HG03571 (cell line): ENCODE measurements around the gene JADE1.

Source experiments
- ATAC-seq: cut with Tn5 transposase; IDR thresholded peaks from one replicate; pipeline ENCODE4 v1.9.1; 2021; ENCODE audit not compliant: unreplicated experiment

Gene JADE1

DNA sequence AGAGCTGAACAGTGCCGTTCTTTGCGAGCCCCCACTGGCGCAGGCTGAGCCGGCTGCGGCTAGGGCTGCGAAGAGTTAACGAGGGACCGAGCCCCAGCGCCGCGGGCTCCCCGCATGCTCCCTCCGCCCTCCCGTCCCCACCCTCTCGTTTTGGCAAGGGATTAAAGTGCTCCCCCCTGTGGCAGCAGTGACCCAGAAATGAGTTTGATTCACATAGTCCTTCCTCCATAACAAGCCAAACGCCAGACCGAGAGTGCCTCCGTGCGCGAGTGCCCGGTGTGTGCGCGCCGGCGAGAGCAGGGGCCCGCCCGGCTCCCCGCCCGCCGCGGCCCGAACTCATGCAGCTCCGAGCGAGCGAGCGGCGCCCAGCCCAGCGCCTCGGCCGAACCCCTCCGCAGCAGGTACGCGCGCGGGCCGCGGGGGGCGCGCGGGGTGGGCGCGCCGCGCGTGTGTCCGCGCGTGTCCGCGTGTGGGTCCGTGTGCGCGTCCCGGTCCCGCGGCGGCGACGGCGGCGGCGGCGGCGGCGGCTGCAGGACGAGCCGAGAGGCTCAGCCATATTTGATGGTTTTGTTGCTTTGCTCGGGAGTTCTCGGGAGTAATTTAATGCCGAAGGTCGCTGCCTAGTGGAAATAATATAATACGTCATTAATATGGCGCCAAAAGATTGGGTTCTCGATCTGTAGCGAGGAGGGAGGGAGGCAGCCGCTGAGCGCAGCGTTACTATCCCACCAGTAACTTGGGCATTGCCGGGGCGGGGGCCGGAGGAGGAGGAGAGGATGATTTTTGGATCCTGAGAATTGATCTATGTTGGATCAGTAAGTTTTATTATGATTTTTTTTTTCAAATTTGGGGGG lies at the start of gene JADE1:
TSS of gene JADE1 (plus strand) at position 224 of the 854 bp plus-strand sequence. CDS start 22,059 bp downstream, outside the sequence.
- ATAC-seq, result peak; percentile 44

DNA sequence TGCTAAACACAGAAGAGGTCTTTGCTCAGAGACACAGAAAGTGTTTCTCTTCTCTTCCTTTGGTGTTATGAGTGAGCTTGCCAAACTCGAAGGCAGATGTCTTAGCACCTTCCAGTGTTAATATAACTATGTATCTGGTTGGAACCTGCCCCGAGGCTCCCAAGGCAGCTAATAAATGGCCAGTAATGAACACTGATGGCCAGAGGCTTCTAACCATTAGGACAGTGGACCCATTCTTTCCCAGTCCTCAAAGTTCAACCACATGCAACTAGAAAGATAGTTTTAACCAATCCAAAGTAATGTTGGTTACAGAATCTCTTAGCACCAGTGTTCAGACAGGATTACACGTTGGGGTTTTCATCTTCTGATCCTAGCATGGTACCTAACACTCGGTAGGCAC lies 42.7 kb upstream of the JADE1 start:
- ATAC-seq, result no peak

DNA sequence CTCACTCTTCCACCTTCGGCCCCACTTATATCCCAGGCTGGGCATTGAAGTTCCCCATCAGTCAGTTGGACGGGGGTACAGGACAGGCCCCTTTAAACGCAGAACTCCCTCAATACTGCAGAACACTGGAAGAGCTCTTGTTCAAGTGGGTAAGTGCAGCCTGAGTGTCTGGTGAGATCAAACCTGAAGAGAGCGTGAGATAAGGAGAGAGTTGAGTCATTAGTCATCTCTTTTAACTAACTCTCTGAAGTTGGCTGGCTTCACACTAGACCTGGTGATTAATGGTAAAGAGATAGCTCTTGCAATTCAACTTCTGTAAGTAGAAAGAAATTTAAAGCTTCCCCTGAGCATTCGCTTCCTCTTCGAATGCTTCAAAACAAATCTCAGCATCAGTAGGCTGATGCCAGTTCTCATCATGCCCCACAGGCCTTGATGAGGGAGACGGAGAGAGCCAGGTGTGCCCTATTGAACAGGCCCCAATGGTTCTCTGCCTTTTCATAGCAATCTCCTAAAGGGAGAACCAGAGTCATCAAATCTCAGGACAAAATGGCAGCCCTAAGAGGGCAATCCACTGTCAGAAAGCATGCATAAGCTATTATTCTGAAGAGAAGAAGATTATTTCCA lies 41.0 kb upstream of the JADE1 start:
- ATAC-seq, result no peak

- no peak for ATAC-seq
These were observed 40.5 kb upstream of the JADE1 start for GRCh38 chr4:128769011-128769410.

DNA sequence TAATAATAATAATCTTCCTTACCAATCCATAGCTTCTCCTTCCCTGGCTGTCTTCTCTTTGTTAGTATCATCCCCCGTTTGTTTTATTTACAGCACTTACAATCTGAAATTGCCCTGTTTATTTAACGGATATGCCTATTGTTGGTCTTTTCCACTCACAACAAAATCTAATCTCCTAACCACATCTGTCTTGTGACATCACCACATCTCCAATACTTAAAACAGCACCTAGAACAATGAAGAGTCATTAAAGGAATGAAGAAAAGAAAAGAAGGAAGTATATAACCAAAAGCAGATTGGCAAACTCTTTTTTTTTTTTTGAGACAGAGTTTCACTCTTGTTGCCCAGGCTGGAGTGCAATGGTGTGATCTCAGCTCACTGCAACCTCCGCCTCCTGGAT lies 38.7 kb upstream of the JADE1 start:
- ATAC-seq, result no peak

DNA sequence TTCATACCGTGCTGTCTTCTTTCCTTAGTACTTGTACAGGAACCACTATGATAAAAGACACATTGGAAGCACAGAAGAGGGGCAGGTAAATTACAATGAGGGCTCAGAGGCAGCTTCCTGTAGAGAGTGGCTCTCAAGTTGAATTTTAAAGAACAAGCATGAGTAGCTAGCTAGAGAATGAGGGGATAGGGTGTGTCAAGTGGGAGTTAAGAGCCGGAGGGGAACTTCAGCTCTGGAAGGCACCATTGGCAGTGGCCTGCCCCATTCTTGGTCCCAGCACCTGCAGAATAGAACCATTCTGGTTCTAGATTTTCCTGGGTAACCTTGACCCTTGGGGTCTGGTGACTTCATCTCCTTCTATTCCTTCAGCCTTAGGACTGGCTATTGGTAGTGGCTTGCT lies 34.0 kb upstream of the JADE1 start:
- no peak for ATAC-seq

- ATAC-seq, result no peak
These were observed 33.6 kb upstream of the JADE1 start for GRCh38 chr4:128775916-128776315.

DNA sequence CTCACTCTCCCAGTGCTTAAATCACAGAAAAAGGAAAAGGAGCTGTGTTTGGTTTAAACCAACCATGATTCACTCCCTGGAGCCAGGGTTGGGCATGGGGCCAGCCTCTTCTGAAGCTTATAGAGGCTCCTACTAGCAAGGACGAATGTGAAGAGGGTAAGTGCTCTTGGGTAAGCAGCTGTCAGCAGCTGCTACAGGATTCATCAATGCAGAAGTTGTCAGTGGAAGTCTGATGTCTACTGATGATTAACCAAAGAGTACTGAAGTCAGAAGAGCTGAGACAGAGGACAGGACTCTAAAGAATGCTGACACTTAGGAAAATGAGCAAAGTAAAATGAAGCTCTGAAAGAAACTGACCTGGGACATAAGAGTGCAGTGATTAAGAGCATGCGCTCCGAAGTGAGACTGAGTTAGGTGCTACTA lies 32.7 kb upstream of the JADE1 start:
- no peak for ATAC-seq

- no peak for ATAC-seq
These were observed 28.8 kb upstream of the JADE1 start for GRCh38 chr4:128780688-128781087.

DNA sequence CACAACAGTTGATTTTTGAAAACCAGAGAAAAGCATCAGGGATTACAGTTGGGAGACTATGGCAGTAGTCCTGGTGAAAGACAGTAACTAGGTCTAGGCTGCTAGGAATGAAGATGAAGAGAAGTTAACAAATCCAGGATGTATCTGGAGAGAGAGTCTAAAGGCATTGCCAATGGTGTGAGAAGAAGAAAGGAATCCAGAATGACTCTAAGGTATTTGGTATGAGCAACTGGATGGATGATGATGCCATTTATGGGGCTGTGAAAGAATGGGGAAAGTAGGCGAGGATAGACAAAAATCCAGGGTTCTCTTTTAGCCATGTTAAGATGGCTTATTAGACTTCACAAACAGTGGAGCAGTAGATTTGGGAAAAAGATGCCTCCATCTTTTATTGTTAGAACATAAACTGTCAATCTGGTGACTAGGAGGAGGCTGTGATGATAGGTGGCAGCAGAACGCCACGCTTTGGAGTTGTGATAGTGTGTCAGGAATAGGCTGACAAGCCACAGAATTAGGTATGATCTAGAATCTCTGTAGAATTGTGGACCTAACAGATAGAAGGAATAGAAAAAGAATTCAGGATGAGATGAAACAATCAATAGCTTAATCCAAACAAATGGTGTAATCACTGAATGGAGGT lies 27.3 kb upstream of the JADE1 start:
- no peak for ATAC-seq

GRCh38 chr4:128782875-128783614 lies 26.5 kb upstream of the JADE1 start:
- ATAC-seq, result no peak

GRCh38 chr4:128787509-128788311 lies 21.8 kb upstream of the JADE1 start:
- no peak for ATAC-seq

GRCh38 chr4:128793859-128794672 lies 15.4 kb upstream of the JADE1 start:
- no peak for ATAC-seq

GRCh38 chr4:128796934-128797333 lies 12.6 kb upstream of the JADE1 start:
- no peak for ATAC-seq

- no peak for ATAC-seq
These were observed 9.2 kb upstream of the JADE1 start for GRCh38 chr4:128800284-128800683.

- ATAC-seq, result no peak
These were observed 8.7 kb upstream of the JADE1 start for GRCh38 chr4:128800701-128801284.

GRCh38 chr4:128802680-128803628 lies 6.5 kb upstream of the JADE1 start:
- ATAC-seq, result no peak

GRCh38 chr4:128803783-128804182 lies 5.7 kb upstream of the JADE1 start:
- no peak for ATAC-seq
